NCI-H146 (cell line): ENCODE measurements around the gene KMT5C.
A peak's percentile ranks its signal among the peaks of the same experiment; 100 is the strongest.

ENCODE experiments used
- DNase-seq: peaks from one replicate; lab custom pipeline; 2025; lab: John Stamatoyannopoulos, UW

The KMT5C gene

DNA sequence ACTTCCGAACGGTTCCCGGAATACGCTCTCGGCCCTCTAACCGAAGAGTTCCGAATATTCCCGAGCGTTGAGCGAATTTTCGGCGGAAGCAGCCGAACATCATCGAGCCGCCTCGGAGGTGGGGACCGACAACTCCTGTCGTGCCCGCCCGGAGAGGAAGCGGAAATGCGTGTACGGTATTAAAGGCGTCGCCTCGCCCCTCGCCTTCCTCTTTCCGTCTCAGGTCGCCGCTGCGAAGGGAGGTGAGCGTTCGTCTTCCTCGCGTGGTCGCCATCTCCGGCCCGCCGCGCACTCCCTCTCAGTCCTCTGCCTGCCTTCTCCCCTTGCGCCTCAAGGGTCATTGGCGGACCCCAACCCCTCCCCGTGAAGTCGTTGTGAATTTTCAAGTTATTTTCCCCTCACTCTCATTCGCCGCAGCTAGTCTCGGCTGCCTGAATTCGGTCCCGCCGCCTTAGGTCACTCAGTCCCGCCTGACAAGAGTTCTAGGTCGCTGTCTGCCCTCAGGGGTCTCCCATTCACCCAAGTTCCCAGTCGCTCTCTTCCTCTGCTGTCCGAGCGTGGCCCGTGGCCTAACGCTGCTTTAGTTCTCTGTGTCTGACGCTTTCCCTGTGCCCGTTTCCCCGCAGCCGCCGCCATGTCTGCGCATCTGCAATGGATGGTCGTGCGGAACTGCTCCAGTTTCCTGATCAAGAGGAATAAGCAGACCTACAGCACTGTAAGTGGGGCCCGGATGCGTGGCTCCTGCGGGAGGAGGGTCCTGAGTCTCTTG, 46.2 kb downstream of the KMT5C start, which contains the start of gene RPL28:
RPL28 (plus strand) TSS at position 209 of the 769 bp plus-strand sequence; CDS start at position 635, 426 bp downstream.
- peak; percentile 99 for DNase-seq

- no peak for DNase-seq
Observed at GRCh38 chr19:55386493-55386971, 46.9 kb downstream of the KMT5C start.

DNA sequence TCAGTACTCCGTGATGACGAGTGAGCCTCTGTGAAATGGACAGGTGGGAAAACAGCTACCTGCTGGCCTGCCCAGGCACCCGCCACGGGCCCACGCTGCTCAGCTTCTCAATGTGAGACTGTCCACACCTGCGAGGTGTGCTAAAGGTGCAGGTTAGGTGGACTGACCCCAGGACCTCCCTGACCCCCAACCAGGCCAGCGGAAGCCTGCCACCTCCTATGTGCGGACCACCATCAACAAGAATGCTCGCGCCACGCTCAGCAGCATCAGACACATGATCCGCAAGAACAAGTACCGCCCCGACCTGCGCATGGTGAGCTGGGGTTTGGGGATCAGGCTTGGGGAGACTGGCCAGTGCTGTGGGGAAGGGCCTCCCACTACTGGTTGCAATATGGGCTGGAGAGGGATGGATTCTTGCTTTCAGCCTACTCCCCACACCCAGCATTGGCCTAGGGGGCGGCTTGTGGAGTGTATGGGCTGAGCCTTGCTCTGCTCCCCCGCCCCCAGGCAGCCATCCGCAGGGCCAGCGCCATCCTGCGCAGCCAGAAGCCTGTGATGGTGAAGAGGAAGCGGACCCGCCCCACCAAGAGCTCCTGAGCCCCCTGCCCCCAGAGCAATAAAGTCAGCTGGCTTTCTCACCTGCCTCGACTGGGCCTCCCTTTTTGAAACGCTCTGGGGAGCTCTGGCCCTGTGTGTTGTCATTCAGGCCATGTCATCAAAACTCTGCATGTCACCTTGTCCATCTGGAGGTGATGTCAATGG, 48.2 kb downstream of the KMT5C start:
- DNase-seq = no peak

- no peak for DNase-seq
Observed at GRCh38 chr19:55389386-55390317, 50.0 kb downstream of the KMT5C start.

DNA sequence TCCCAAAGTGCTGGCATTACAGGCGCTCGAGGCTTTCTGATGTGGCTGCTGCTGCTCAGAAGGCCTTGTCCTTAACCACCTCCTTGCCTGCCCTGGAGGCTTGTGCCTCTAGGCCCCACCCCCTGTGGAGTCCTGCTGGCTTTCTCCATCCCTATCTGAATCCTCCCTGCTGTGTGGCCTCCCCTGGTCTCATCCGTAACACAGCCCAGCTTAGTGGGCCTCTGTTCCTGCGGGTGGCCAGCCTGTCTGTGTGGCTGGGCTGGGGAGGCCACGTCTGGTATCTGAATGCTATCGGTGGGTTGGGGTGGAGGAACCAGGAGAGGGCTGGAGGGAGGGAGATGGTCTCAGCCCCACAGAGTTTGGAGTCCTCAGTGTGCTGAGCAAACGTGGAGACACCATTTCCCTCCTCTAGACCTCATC, 50.8 kb downstream of the KMT5C start:
- peak; percentile 81 for DNase-seq

DNA sequence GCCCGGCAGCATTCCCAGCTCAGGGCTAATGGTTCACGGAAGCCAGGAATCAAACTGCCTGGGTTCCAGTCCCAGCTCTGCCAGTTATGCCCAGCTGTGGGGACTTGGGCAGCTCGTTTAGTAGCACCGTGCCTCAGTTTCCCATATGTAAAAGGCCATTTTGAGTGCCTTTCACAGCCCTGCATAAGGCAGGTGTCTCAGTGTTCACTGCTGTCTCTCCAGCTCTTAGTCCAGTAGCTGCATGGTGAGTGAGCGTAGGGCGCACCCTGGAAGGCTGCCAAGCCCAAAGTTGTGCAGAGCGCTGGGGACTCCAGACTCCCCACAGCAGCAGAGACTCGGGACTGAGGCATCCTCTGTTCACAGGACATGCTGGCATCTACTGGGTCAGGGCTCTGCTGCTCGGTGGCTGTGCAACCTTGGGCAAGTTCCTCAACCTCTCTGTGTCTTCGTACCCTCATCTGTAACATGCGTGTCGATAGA, 51.6 kb downstream of the KMT5C start:
- no peak for DNase-seq

- no peak for DNase-seq
Observed at GRCh38 chr19:55391702-55392615, 52.3 kb downstream of the KMT5C start.

DNA sequence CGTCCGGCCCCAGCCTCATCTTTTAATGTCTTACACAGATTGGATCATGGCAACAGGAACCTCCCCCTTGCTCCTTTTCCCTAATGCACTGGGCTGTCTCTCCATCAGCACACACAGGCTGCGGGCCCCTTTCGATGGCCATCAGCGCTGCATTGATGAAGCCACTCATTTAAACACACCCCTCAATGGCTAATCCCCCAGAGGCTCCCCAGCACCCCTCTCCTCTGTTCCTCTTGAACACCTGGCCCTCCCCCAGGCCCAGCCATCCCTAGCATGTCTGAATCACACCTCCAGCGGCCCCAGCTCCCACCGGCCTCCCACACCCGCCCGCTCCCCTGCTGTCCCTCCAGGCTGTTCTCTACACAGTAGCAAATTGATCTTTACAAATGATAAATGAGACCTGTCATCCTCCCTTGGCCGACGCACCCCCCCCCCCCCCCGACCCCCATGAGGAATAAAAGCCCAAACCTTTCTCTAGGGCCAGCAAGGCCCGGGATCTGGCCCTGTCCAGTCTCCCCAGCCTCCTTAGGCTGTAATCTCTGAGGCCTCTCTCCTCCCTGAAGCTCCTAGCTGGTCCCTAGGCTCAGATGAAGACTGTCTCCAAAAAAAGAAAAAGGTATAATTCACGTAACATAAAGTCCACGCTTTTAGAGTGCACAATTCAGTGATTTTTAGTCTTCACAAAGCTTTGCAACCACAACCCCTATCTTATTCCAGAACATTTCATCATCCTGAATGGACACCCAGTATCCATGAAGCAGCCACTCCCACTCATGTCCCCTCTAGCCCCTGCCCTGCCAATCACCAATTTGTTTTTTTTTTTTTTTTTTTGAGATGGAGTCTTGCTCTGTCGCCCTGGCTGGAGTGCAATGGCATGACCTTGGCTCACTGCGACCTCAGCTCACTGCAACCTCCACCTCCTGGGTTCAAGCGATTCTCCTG, 53.4 kb downstream of the KMT5C start:
- DNase-seq = no peak
